Stimulated activated CD8-positive, alpha-beta memory T cell treated with anti-CD3 and anti-CD28 coated beads, Interleukin-12 subunit alpha, Interleukin-12 subunit beta, amount 100 ng/mL, for 24 hours (primary cell): ENCODE results near the gene CD2BP2.
A peak's percentile ranks its signal among the peaks of the same experiment; 100 is the strongest.

Source experiments
- DNase-seq: peaks from one replicate; pipeline ENCODE4 v3.0.0-alpha.2; 2020; ENCODE audit errors: extremely low read depth

Gene CD2BP2

GRCh38 chr16:30378236-30379157 lies 23.4 kb upstream of the CD2BP2 start:
- peak; percentile 97 for DNase-seq

GRCh38 chr16:30377812-30378235 lies 22.7 kb upstream of the CD2BP2 start:
- DNase-seq: peak; percentile 58

GRCh38 chr16:30377050-30377811 lies 22.1 kb upstream of the CD2BP2 start:
- DNase-seq: no peak

GRCh38 chr16:30376461-30376902 lies 21.4 kb upstream of the CD2BP2 start:
- DNase-seq: no peak

GRCh38 chr16:30375864-30376263 lies 20.8 kb upstream of the CD2BP2 start:
- DNase-seq: no peak

GRCh38 chr16:30374538-30374937 lies 19.4 kb upstream of the CD2BP2 start, which contains the start of gene MYL11:
MYL11 (plus strand) TSS chr16:30374802; CDS start chr16:30374858, 56 bp downstream.
- no peak for DNase-seq

- no peak for DNase-seq
Observed at GRCh38 chr16:30372725-30373124, 17.6 kb upstream of the CD2BP2 start.

GRCh38 chr16:30372038-30372712 lies 17.1 kb upstream of the CD2BP2 start:
- no peak for DNase-seq

- no peak for DNase-seq
Observed at GRCh38 chr16:30371248-30371816, 16.2 kb upstream of the CD2BP2 start.

GRCh38 chr16:30370456-30371247 lies 15.5 kb upstream of the CD2BP2 start, which contains the start of gene TBC1D10B:
TBC1D10B (minus strand) TSS chr16:30370494; CDS start chr16:30370183, 311 bp downstream.
- DNase-seq: peak; percentile 95

GRCh38 chr16:30369938-30370455 lies 14.9 kb upstream of the CD2BP2 start:
- DNase-seq: no peak

- no peak for DNase-seq
Observed at GRCh38 chr16:30369091-30369937, 14.2 kb upstream of the CD2BP2 start.

GRCh38 chr16:30368792-30369090 lies 13.6 kb upstream of the CD2BP2 start:
- DNase-seq: no peak

GRCh38 chr16:30368122-30368791 lies 13.1 kb upstream of the CD2BP2 start:
- no peak for DNase-seq

- no peak for DNase-seq
Observed at GRCh38 chr16:30367349-30368009, 12.4 kb upstream of the CD2BP2 start.

- DNase-seq: no peak
Observed at GRCh38 chr16:30366511-30366910, 11.4 kb upstream of the CD2BP2 start.

- DNase-seq: no peak
Observed at GRCh38 chr16:30365200-30365599, 10.1 kb upstream of the CD2BP2 start.

- DNase-seq: no peak
Observed at GRCh38 chr16:30361180-30361579, 6.1 kb upstream of the CD2BP2 start.

- no peak for DNase-seq
Observed at GRCh38 chr16:30359871-30360170, 4.7 kb upstream of the CD2BP2 start.
